Measurements from ENCODE around the gene RAB3IL1.

RAB3IL1 gene

GRCh38 chr11:61935861-61936260 is 18.5 kb upstream of the RAB3IL1 start:
- H3K4me1 ChIP-seq (ENCODE audit: control insufficient read depth in 2 of 2, insufficient read depth in 2 of 2, low read length in 2 of 2): no peaks in the 10 kb centered on the region
- no peak overlapping the region for H3K9ac ChIP-seq (ENCODE audit: low read depth in 1 of 2, low read length in 2 of 2)
- no peaks in the 10 kb centered on the region for H3K9me3 ChIP-seq (ENCODE audit: control insufficient read depth in 2 of 2, low read length in 2 of 2)
- H3K36me3 ChIP-seq (ENCODE audit: control insufficient read depth in 2 of 2, insufficient read depth in 2 of 2, low read length in 2 of 2): no peaks in the 10 kb centered on the region
- H3K27me3 ChIP-seq (ENCODE audit: control insufficient read depth in 2 of 2, insufficient read depth in 2 of 2, low read length in 2 of 2): peaks cover 0 to 6% of the 10 kb centered on the region in 2 donors
- H3K27ac ChIP-seq (ENCODE audit: low read depth in 2 of 2, low read length in 2 of 2): no peak overlapping the region
- no peak overlapping the region for H3K4me3 ChIP-seq (ENCODE audit: low read length in 2 of 2)

DNA sequence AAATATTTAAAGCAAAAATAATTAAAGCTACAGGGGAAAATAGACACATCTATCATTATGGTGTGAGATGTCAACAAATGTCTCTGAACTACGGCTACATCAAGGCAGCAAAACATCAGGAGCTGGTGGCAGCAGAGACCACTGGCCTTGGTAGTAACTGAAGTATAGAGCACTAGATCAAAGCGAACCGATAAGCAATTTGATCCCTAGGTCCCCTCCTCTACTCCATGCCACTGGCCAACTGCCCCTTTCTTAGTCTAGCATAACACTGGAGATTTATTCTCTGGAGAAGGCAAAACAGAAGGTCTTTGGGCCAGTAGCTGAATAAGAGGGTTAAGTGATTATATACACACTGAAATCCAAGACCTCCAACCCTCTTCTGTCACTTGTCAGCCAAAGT is 13.6 kb upstream of the RAB3IL1 start:
- Histone ChIP-seq H3K4me3 (ENCODE audit: low read length in 2 of 2) (no peak overlapping the region), H3K27me3 (ENCODE audit: control insufficient read depth in 2 of 2, insufficient read depth in 2 of 2, low read length in 2 of 2) (peaks cover 0 to 6% of the 10 kb centered on the region in 2 donors)

DNA sequence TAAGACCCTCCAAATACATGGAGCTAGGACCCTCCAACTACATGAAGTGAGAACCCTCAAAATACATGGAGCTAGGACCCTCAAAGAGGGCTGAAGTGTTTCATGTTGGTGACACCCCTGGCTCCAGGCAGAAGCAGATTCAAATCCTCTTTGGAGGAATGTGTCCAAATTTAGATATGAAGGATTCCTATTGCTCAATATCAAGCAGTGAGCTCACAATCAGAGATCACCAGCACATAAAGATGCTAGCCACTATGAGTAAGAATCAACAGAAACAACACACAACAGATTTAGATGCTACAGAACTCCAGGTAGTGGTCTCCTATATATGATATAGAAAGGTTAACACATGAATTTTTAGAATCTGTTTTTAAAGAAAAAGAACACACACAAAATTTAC is 11.2 kb upstream of the RAB3IL1 start:
- Histone ChIP-seq H3K9me3 (ENCODE audit: control insufficient read depth in 2 of 2, low read length in 2 of 2) (no peaks in the 10 kb centered on the region), H3K36me3 (ENCODE audit: control insufficient read depth in 2 of 2, insufficient read depth in 2 of 2, low read length in 2 of 2) (no peaks in the 10 kb centered on the region), H3K4me1 (ENCODE audit: control insufficient read depth in 2 of 2, insufficient read depth in 2 of 2, low read length in 2 of 2) (peaks cover 0 to under 1% of the 10 kb centered on the region in 2 donors), H3K27me3 (ENCODE audit: control insufficient read depth in 2 of 2, insufficient read depth in 2 of 2, low read length in 2 of 2) (peaks cover 0 to 6% of the 10 kb centered on the region in 2 donors), H3K9ac (ENCODE audit: low read depth in 1 of 2, low read length in 2 of 2) (no peak overlapping the region), H3K27ac (ENCODE audit: low read depth in 2 of 2, low read length in 2 of 2) (no peak overlapping the region), H3K4me3 (ENCODE audit: low read length in 2 of 2) (no peak overlapping the region)

More for the DNA sequence above, 13.6 kb upstream of the RAB3IL1 start:
- Histone ChIP-seq H3K36me3 (ENCODE audit: control insufficient read depth in 2 of 2, insufficient read depth in 2 of 2, low read length in 2 of 2) (no peaks in the 10 kb centered on the region), H3K9me3 (ENCODE audit: control insufficient read depth in 2 of 2, low read length in 2 of 2) (no peaks in the 10 kb centered on the region), H3K27ac (ENCODE audit: low read depth in 2 of 2, low read length in 2 of 2) (no peak overlapping the region), H3K9ac (ENCODE audit: low read depth in 1 of 2, low read length in 2 of 2) (no peak overlapping the region), H3K4me1 (ENCODE audit: control insufficient read depth in 2 of 2, insufficient read depth in 2 of 2, low read length in 2 of 2) (no peaks in the 10 kb centered on the region)

DNA sequence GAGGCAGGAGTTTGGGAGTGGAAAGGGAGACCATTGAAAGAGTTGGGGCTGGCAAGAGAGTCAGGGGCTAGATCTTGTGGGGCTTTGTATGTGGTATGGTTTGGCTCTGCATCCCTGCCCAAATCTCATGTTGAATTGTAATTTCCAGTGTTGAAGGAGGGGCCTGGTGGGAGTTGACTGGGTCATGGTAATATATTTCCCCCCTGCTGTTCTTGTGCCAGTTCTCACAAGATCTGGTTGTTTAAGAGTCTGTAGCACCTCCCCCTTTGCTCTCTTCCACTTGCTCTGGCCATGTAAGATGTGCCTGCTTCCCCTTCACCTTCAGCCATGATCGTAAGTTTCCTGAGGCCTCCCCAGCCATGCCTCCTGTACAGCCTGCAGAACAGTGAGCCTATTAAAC is 10.1 kb upstream of the RAB3IL1 start:
- Histone ChIP-seq H3K9me3 (ENCODE audit: control insufficient read depth in 2 of 2, low read length in 2 of 2) (no peaks in the 10 kb centered on the region), H3K4me3 (ENCODE audit: low read length in 2 of 2) (no peak overlapping the region), H3K27ac (ENCODE audit: low read depth in 2 of 2, low read length in 2 of 2) (no peak overlapping the region), H3K4me1 (ENCODE audit: control insufficient read depth in 2 of 2, insufficient read depth in 2 of 2, low read length in 2 of 2) (peaks cover 0 to 11% of the 10 kb centered on the region in 2 donors), H3K36me3 (ENCODE audit: control insufficient read depth in 2 of 2, insufficient read depth in 2 of 2, low read length in 2 of 2) (no peaks in the 10 kb centered on the region), H3K27me3 (ENCODE audit: control insufficient read depth in 2 of 2, insufficient read depth in 2 of 2, low read length in 2 of 2) (peaks cover 0 to 9% of the 10 kb centered on the region in 2 donors), H3K9ac (ENCODE audit: low read depth in 1 of 2, low read length in 2 of 2) (no peak overlapping the region)

GRCh38 chr11:61926235-61926634 is 8.9 kb upstream of the RAB3IL1 start:
- Histone ChIP-seq H3K27ac (ENCODE audit: low read depth in 2 of 2, low read length in 2 of 2) (no peak overlapping the region), H3K36me3 (ENCODE audit: control insufficient read depth in 2 of 2, insufficient read depth in 2 of 2, low read length in 2 of 2) (no peaks in the 10 kb centered on the region), H3K9ac (ENCODE audit: low read depth in 1 of 2, low read length in 2 of 2) (no peak overlapping the region), H3K27me3 (ENCODE audit: control insufficient read depth in 2 of 2, insufficient read depth in 2 of 2, low read length in 2 of 2) (peaks cover 3 to 9% of the 10 kb centered on the region in 2 donors), H3K4me3 (ENCODE audit: low read length in 2 of 2) (no peak overlapping the region), H3K4me1 (ENCODE audit: control insufficient read depth in 2 of 2, insufficient read depth in 2 of 2, low read length in 2 of 2) (peaks cover 0 to 11% of the 10 kb centered on the region in 2 donors), H3K9me3 (ENCODE audit: control insufficient read depth in 2 of 2, low read length in 2 of 2) (no peaks in the 10 kb centered on the region)

GRCh38 chr11:61925736-61926135 is 8.4 kb upstream of the RAB3IL1 start:
- no peak overlapping the region for H3K4me3 ChIP-seq (ENCODE audit: low read length in 2 of 2)
- peaks cover 0 to 11% of the 10 kb centered on the region in 2 donors for H3K4me1 ChIP-seq (ENCODE audit: control insufficient read depth in 2 of 2, insufficient read depth in 2 of 2, low read length in 2 of 2)
- peaks cover 5 to 6% of the 10 kb centered on the region in 2 donors for H3K27me3 ChIP-seq (ENCODE audit: control insufficient read depth in 2 of 2, insufficient read depth in 2 of 2, low read length in 2 of 2)
- no peak overlapping the region for H3K27ac ChIP-seq (ENCODE audit: low read depth in 2 of 2, low read length in 2 of 2)
- H3K9ac ChIP-seq (ENCODE audit: low read depth in 1 of 2, low read length in 2 of 2): no peak overlapping the region
- H3K9me3 ChIP-seq (ENCODE audit: control insufficient read depth in 2 of 2, low read length in 2 of 2): no peaks in the 10 kb centered on the region
- H3K36me3 ChIP-seq (ENCODE audit: control insufficient read depth in 2 of 2, insufficient read depth in 2 of 2, low read length in 2 of 2): no peaks in the 10 kb centered on the region

- no peaks in the 10 kb centered on the region for H3K36me3 ChIP-seq (ENCODE audit: control insufficient read depth in 2 of 2, insufficient read depth in 2 of 2, low read length in 2 of 2)
- peaks cover 14 to 15% of the 10 kb centered on the region in 2 donors for H3K27me3 ChIP-seq (ENCODE audit: control insufficient read depth in 2 of 2, insufficient read depth in 2 of 2, low read length in 2 of 2)
- peaks cover 0 to 11% of the 10 kb centered on the region in 2 donors for H3K4me1 ChIP-seq (ENCODE audit: control insufficient read depth in 2 of 2, insufficient read depth in 2 of 2, low read length in 2 of 2)
- no peak overlapping the region for H3K9ac ChIP-seq (ENCODE audit: low read depth in 1 of 2, low read length in 2 of 2)
- peak overlapping the region; percentile 78 to 80 for H3K27ac ChIP-seq (ENCODE audit: low read depth in 2 of 2, low read length in 2 of 2)
- H3K4me3 ChIP-seq (ENCODE audit: low read length in 2 of 2): no peak overlapping the region
- H3K9me3 ChIP-seq (ENCODE audit: control insufficient read depth in 2 of 2, low read length in 2 of 2): no peaks in the 10 kb centered on the region
Measured at GRCh38 chr11:61924064-61924455, 6.7 kb upstream of the RAB3IL1 start.

- no peak overlapping the region for H3K4me3 ChIP-seq (ENCODE audit: low read length in 2 of 2)
- peaks cover 0 to 11% of the 10 kb centered on the region in 2 donors for H3K4me1 ChIP-seq (ENCODE audit: control insufficient read depth in 2 of 2, insufficient read depth in 2 of 2, low read length in 2 of 2)
- peak overlapping the region in 1 of 2 donors; percentile 34 for H3K9ac ChIP-seq (ENCODE audit: low read depth in 1 of 2, low read length in 2 of 2)
Measured at GRCh38 chr11:61923166-61924063, 6.0 kb upstream of the RAB3IL1 start.

GRCh38 chr11:61922539-61922938 is 5.2 kb upstream of the RAB3IL1 start:
- H3K4me1 ChIP-seq (ENCODE audit: control insufficient read depth in 2 of 2, insufficient read depth in 2 of 2, low read length in 2 of 2): peaks cover 3 to 15% of the 10 kb centered on the region in 2 donors

More at GRCh38 chr11:61923166-61924063, 6.0 kb upstream of the RAB3IL1 start:
- Histone ChIP-seq H3K27me3 (ENCODE audit: control insufficient read depth in 2 of 2, insufficient read depth in 2 of 2, low read length in 2 of 2) (peaks cover 17 to 20% of the 10 kb centered on the region in 2 donors), H3K9me3 (ENCODE audit: control insufficient read depth in 2 of 2, low read length in 2 of 2) (no peaks in the 10 kb centered on the region), H3K27ac (ENCODE audit: low read depth in 2 of 2, low read length in 2 of 2) (peak overlapping the region; percentile 78 to 80), H3K36me3 (ENCODE audit: control insufficient read depth in 2 of 2, insufficient read depth in 2 of 2, low read length in 2 of 2) (no peaks in the 10 kb centered on the region)

GRCh38 chr11:61921446-61921845 is 4.1 kb upstream of the RAB3IL1 start:
- Histone ChIP-seq H3K27me3 (ENCODE audit: control insufficient read depth in 2 of 2, insufficient read depth in 2 of 2, low read length in 2 of 2) (peaks cover 27 to 32% of the 10 kb centered on the region in 2 donors), H3K4me3 (ENCODE audit: low read length in 2 of 2) (no peak overlapping the region), H3K9me3 (ENCODE audit: control insufficient read depth in 2 of 2, low read length in 2 of 2) (no peaks in the 10 kb centered on the region), H3K27ac (ENCODE audit: low read depth in 2 of 2, low read length in 2 of 2) (no peak overlapping the region), H3K4me1 (ENCODE audit: control insufficient read depth in 2 of 2, insufficient read depth in 2 of 2, low read length in 2 of 2) (peaks cover 3 to 15% of the 10 kb centered on the region in 2 donors), H3K36me3 (ENCODE audit: control insufficient read depth in 2 of 2, insufficient read depth in 2 of 2, low read length in 2 of 2) (no peaks in the 10 kb centered on the region), H3K9ac (ENCODE audit: low read depth in 1 of 2, low read length in 2 of 2) (no peak overlapping the region)

More at GRCh38 chr11:61922539-61922938, 5.2 kb upstream of the RAB3IL1 start:
- H3K27me3 ChIP-seq (ENCODE audit: control insufficient read depth in 2 of 2, insufficient read depth in 2 of 2, low read length in 2 of 2): peaks cover 25 to 28% of the 10 kb centered on the region in 2 donors
- no peaks in the 10 kb centered on the region for H3K9me3 ChIP-seq (ENCODE audit: control insufficient read depth in 2 of 2, low read length in 2 of 2)
- no peaks in the 10 kb centered on the region for H3K36me3 ChIP-seq (ENCODE audit: control insufficient read depth in 2 of 2, insufficient read depth in 2 of 2, low read length in 2 of 2)
- H3K27ac ChIP-seq (ENCODE audit: low read depth in 2 of 2, low read length in 2 of 2): peak overlapping the region; percentile 78 to 80
- H3K4me3 ChIP-seq (ENCODE audit: low read length in 2 of 2): no peak overlapping the region
- H3K9ac ChIP-seq (ENCODE audit: low read depth in 1 of 2, low read length in 2 of 2): peak overlapping the region in 1 of 2 donors; percentile 34

All from mucosa of rectum (tissue), 2 donors.